Caco-2 (cell line): ENCODE results near the gene ZNF594. TPM values are rescaled to one million over a fixed set of nuclear protein-coding genes. Genes with fewer than 3 reads are reported as not detected.

ENCODE experiments used
- BruUV-seq: library from RNA; stranded (reverse); fragments of 400-500 nt; replicated peaks from 2 replicates; lab custom pipeline; 2021; lab: Mats Ljungman, UMichigan
- CTCF ChIA-PET: fragments of 300-600 bp; sonication (Branson Sonifier 250); formaldehyde crosslinking; loops from one replicate; lab custom pipeline; 2022; ENCODE audit warnings: antibody characterized with exemption; lab: Charles Lee
- POLR2A ChIA-PET: fragments of 300-600 bp; sonication (Branson Sonifier 250); formaldehyde crosslinking; loops from one replicate; lab custom pipeline; 2022; ENCODE audit warnings: antibody characterized with exemption; lab: Charles Lee
- DNase-seq, 2 experiments: peaks; one replicate each; pipeline versions ENCODE4 v3.0.0 to v3.0.0-alpha.2; 2020 to 2022
- H3K27me3 ChIP-seq: replicated peaks from 2 replicates; pipeline ENCODE4 v1.6.0; 2011; ENCODE audit warnings: low read length; ENCODE audit not compliant: control insufficient read depth, insufficient read depth
- H3K36me3 ChIP-seq: 2 replicates; pipeline ENCODE4 v1.5.1; 2011; ENCODE audit warnings: low read length; ENCODE audit not compliant: control insufficient read depth, insufficient read depth
- H3K4me1 ChIP-seq: fragments of 250-450 bp; sonication (Bioruptor Pico); 2 replicates; pipeline ENCODE4 v1.5.1; 2020; ENCODE audit warnings: mild to moderate bottlenecking
- H3K4me3 ChIP-seq: 2 replicates; pipeline ENCODE4 v1.5.1; 2011; ENCODE audit warnings: low read depth, mild to moderate bottlenecking, control low read depth, low read length
- H3K9me3 ChIP-seq: fragments of 250-450 bp; sonication (Bioruptor Pico); 2 replicates; pipeline ENCODE4 v1.5.1; 2020; ENCODE audit warnings: mild to moderate bottlenecking, moderate library complexity
- H3K27ac Mint-ChIP-seq: one replicate; pipeline ENCODE4 v1.8.0; 2022; ENCODE audit warnings: mixed read lengths; ENCODE audit not compliant: unreplicated experiment
- H3K27me3 Mint-ChIP-seq: one replicate; pipeline ENCODE4 v1.8.0; 2022; ENCODE audit warnings: mixed read lengths; ENCODE audit not compliant: insufficient read depth, unreplicated experiment
- H3K36me3 Mint-ChIP-seq: one replicate; pipeline ENCODE4 v1.8.0; 2022; ENCODE audit warnings: mild to moderate bottlenecking, mixed read lengths; ENCODE audit not compliant: insufficient read depth, unreplicated experiment
- H3K4me1 Mint-ChIP-seq: one replicate; pipeline ENCODE4 v1.8.0; 2022; ENCODE audit warnings: low read depth, mixed read lengths; ENCODE audit not compliant: unreplicated experiment
- H3K4me3 Mint-ChIP-seq: one replicate; pipeline ENCODE4 v1.8.0; 2022; ENCODE audit warnings: mild to moderate bottlenecking, moderate library complexity, mixed read lengths; ENCODE audit not compliant: unreplicated experiment
- H3K9me3 Mint-ChIP-seq: one replicate; pipeline ENCODE4 v1.8.0; 2022; ENCODE audit warnings: mixed read lengths; ENCODE audit not compliant: unreplicated experiment
- CTCF ChIP-seq, 2 experiments: fragments of 200-600 bp in 1 of 2; IDR thresholded peaks; 1 replicate in 1 of 2; 2 replicates in 1 of 2; pipeline versions ENCODE4 v1.5.1 to v1.8.0; 2011 to 2022; ENCODE audit warnings: antibody characterized with exemption in 1 of 2, control low read depth in 1 of 2, inconsistent platforms in 1 of 2, low read depth in 1 of 2, low read length in 1 of 2, mild to moderate bottlenecking in 1 of 2, moderate library complexity in 1 of 2; ENCODE audit not compliant: insufficient read depth in 1 of 2, severe bottlenecking in 1 of 2, unreplicated experiment in 1 of 2
- intact Hi-C: fragments of 100-400 bp; cut with micrococcal nuclease; formaldehyde crosslinking; loops from one replicate; pipeline ENCODE4 v1.10.0; 2022; ENCODE audit not compliant: unreplicated experiment
- total RNA-seq: library from RNA; stranded (reverse); gene quantifications from 2 replicates; pipeline ENCODE4 v1.2.3, GENCODE V29; 2022

The ZNF594 gene
- total RNA-seq, 1 experiment from 2014 or later: 6.2 TPM

- Mint-ChIP-seq H3K36me3 (no peaks in the 10 kb centered on the region), H3K4me3 (no peak overlapping the region), H3K4me1 (no peaks in the 10 kb centered on the region), H3K9me3 (no peaks in the 10 kb centered on the region), H3K27ac (no peak overlapping the region), H3K27me3 (no peaks in the 10 kb centered on the region)
- ChIA-PET POLR2A (no interaction called here), CTCF (no interaction called here)
- Histone ChIP-seq H3K4me1 (no peaks in the 10 kb centered on the region), H3K36me3 (no peaks in the 10 kb centered on the region), H3K4me3 (no peak overlapping the region), H3K9me3 (no peaks in the 10 kb centered on the region), H3K27me3 (no peaks in the 10 kb centered on the region)
- DNase-seq: no peak
- intact Hi-C loops: no loop called here
- BruUV-seq: no TSS peak
- no peak for TF ChIP-seq CTCF (IDR thresholded peaks at IDR 0.05; ENCODE audit: insufficient read depth in 1 of 2, low read depth in 1 of 2, low read length in 1 of 2, severe bottlenecking in 1 of 2, unreplicated experiment in 1 of 2)
Measured at GRCh38 chr17:5203908-5204294, 12.2 kb upstream of the ZNF594 start.

- H3K27me3 ChIP-seq: no peaks in the 10 kb centered on the region
- H3K4me1 ChIP-seq: no peaks in the 10 kb centered on the region
- intact Hi-C loops: no loop called here
- Mint-ChIP-seq H3K36me3 (no peaks in the 10 kb centered on the region), H3K27ac (no peak overlapping the region), H3K27me3 (no peaks in the 10 kb centered on the region), H3K4me1 (no peaks in the 10 kb centered on the region), H3K9me3 (no peaks in the 10 kb centered on the region), H3K4me3 (no peak overlapping the region)
- DNase-seq: no peak
- BruUV-seq: no TSS peak
- no peak overlapping the region for H3K4me3 ChIP-seq
- H3K36me3 ChIP-seq: no peaks in the 10 kb centered on the region
- POLR2A ChIA-PET: no interaction called here
- no peaks in the 10 kb centered on the region for H3K9me3 ChIP-seq
- CTCF ChIA-PET: no interaction called here
- no peak for TF ChIP-seq CTCF (IDR thresholded peaks at IDR 0.05; ENCODE audit: insufficient read depth in 1 of 2, low read depth in 1 of 2, low read length in 1 of 2, severe bottlenecking in 1 of 2, unreplicated experiment in 1 of 2)
Measured at GRCh38 chr17:5203178-5203907, 11.7 kb upstream of the ZNF594 start.

- Mint-ChIP-seq H3K9me3 (no peaks in the 10 kb centered on the region), H3K27me3 (no peaks in the 10 kb centered on the region), H3K4me3 (no peak overlapping the region), H3K4me1 (no peaks in the 10 kb centered on the region), H3K27ac (no peak overlapping the region), H3K36me3 (no peaks in the 10 kb centered on the region)
- intact Hi-C loops: no loop called here
- Histone ChIP-seq H3K4me1 (no peaks in the 10 kb centered on the region), H3K4me3 (no peak overlapping the region), H3K36me3 (no peaks in the 10 kb centered on the region), H3K9me3 (no peaks in the 10 kb centered on the region), H3K27me3 (no peaks in the 10 kb centered on the region)
- no TSS peak for BruUV-seq
- POLR2A ChIA-PET: no interaction called here
- CTCF ChIA-PET: no interaction called here
- no peak for DNase-seq
- no peak for TF ChIP-seq CTCF (IDR thresholded peaks at IDR 0.05; ENCODE audit: insufficient read depth in 1 of 2, low read depth in 1 of 2, low read length in 1 of 2, severe bottlenecking in 1 of 2, unreplicated experiment in 1 of 2)
Measured at GRCh38 chr17:5201011-5201410, 9.3 kb upstream of the ZNF594 start.
